ENCODE measurements around the gene AP1AR.

DNA sequence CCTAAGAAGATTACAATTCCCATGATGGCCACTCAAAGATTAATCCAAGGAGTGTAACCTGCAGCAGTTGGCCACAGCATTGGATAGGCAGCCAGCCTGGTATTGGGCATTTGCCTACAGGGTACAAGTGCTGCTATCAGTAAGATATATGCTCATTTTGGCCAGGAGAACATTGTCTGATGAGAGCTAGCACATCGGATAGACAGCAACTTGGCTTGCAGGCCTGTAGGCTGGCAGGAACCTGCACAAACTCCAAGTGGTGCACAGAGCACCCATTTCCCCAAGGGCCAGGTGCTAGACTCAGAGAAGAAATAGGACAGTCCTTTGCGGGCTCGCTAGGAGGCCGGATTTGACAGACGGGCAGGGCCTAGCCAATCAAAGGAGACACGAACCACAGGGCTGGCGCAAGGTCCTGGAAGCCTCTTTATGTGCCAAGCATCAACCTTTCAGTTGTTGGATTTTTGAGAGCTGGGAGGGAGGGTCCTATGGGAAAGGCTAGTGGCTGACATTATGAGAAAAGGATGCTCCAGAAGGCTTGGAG lies 11.7 kb upstream of the AP1AR start:
- TF ChIP-seq, protein P1, sequence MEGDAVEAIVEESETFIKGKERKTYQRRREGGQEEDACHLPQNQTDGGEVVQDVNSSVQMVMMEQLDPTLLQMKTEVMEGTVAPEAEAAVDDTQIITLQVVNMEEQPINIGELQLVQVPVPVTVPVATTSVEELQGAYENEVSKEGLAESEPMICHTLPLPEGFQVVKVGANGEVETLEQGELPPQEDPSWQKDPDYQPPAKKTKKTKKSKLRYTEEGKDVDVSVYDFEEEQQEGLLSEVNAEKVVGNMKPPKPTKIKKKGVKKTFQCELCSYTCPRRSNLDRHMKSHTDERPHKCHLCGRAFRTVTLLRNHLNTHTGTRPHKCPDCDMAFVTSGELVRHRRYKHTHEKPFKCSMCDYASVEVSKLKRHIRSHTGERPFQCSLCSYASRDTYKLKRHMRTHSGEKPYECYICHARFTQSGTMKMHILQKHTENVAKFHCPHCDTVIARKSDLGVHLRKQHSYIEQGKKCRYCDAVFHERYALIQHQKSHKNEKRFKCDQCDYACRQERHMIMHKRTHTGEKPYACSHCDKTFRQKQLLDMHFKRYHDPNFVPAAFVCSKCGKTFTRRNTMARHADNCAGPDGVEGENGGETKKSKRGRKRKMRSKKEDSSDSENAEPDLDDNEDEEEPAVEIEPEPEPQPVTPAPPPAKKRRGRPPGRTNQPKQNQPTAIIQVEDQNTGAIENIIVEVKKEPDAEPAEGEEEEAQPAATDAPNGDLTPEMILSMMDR (conservative IDR thresholded peaks at IDR 0.05) = no peak
- no peak for TF ChIP-seq EZH2 (IDR thresholded peaks at IDR 0.05; ENCODE audit: low read depth)

Measured in PC-9 (cell line).